Mesothelial cell of epicardium (in vitro differentiated cells): ENCODE measurements around the gene TMED6. TPM values are rescaled to one million over a fixed set of nuclear protein-coding genes. Genes with fewer than 3 reads are reported as not detected.

Source experiments
- DNase-seq, 2 experiments: peaks; one replicate each; pipeline ENCODE4 v3.0.0; 2021; ENCODE audit warnings: low spot score in 2 of 2; ENCODE audit not compliant: unreplicated experiment in 2 of 2
- H3K27ac Mint-ChIP-seq: 2 replicates; pipeline ENCODE4 v1.8.0; 2021; ENCODE audit warnings: mixed read lengths
- H3K27me3 Mint-ChIP-seq: 2 replicates; pipeline ENCODE4 v1.8.0; 2021; ENCODE audit warnings: low read depth, mixed read lengths
- H3K36me3 Mint-ChIP-seq: 2 replicates; pipeline ENCODE4 v1.8.0; 2021; ENCODE audit warnings: mixed read lengths
- H3K4me1 Mint-ChIP-seq: 2 replicates; pipeline ENCODE4 v1.8.0; 2021; ENCODE audit warnings: mixed read lengths
- H3K4me3 Mint-ChIP-seq: 2 replicates; pipeline ENCODE4 v1.8.0; 2021; ENCODE audit warnings: mild to moderate bottlenecking, moderate library complexity, mixed read lengths
- H3K9me3 Mint-ChIP-seq: 2 replicates; pipeline ENCODE4 v1.8.0; 2021; ENCODE audit warnings: mixed read lengths
- CTCF ChIP-seq: fragments of 200-600 bp; sonication (generic); IDR thresholded peaks from one replicate; pipeline ENCODE4 v1.5.0; 2021; ENCODE audit warnings: antibody characterized with exemption; ENCODE audit not compliant: unreplicated experiment
- total RNA-seq: library from RNA; stranded (reverse); gene quantifications from 3 replicates; pipeline ENCODE4 v1.2.1, GENCODE V29; 2021

TMED6 gene
- total RNA-seq, 1 donor from 2014 or later = 1.7 TPM

- no peaks in the 10 kb centered on the region for H3K36me3 Mint-ChIP-seq
- peaks cover 26% of the 10 kb centered on the region for H3K4me1 Mint-ChIP-seq
- no peak for DNase-seq
- no peaks in the 10 kb centered on the region for H3K27me3 Mint-ChIP-seq
- H3K27ac Mint-ChIP-seq = no peak overlapping the region
- no peaks in the 10 kb centered on the region for H3K9me3 Mint-ChIP-seq
- H3K4me3 Mint-ChIP-seq = no peak overlapping the region
- no peak for TF ChIP-seq CTCF
Measured at GRCh38 chr16:69393898-69394849, 42.6 kb upstream of the TMED6 start.

- Mint-ChIP-seq H3K9me3 (no peaks in the 10 kb centered on the region), H3K27ac (peak overlapping the region; percentile 89), H3K27me3 (no peaks in the 10 kb centered on the region), H3K4me1 (peaks cover 12% of the 10 kb centered on the region), H3K4me3 (peak overlapping the region; percentile 82), H3K36me3 (peaks cover 12% of the 10 kb centered on the region)
- no peak for TF ChIP-seq CTCF
- no peak for DNase-seq
Measured at GRCh38 chr16:69386596-69386995, 35.0 kb upstream of the TMED6 start.

- DNase-seq = no peak
- Mint-ChIP-seq H3K36me3 (peaks cover 12% of the 10 kb centered on the region), H3K27ac (peak overlapping the region; percentile 95), H3K4me1 (peaks cover 12% of the 10 kb centered on the region), H3K4me3 (peak overlapping the region; percentile 84), H3K27me3 (no peaks in the 10 kb centered on the region), H3K9me3 (no peaks in the 10 kb centered on the region)
- no peak for TF ChIP-seq CTCF
Measured at GRCh38 chr16:69384974-69385373, 33.4 kb upstream of the TMED6 start.

DNA sequence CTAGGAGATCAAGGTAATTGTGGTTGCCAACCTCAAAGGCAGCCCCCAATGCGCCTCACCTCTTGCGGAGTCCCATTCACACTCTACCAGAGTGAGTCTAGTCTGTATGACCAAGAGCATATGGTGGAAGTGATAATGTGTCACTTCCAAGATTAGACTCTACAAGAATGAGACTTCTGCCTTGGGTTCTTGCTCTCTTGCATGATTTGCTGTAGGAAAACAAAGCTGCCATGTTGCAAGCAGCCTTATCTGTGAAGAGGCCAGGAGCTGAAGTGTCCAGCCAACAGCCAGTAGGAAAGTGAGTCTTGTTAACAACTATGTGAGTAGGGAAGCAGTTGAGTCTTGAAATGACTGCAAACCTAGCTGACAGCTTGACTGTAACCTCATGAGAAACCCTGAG lies 30.8 kb upstream of the TMED6 start:
- Mint-ChIP-seq H3K36me3 (peaks cover 25% of the 10 kb centered on the region), H3K4me1 (peaks cover 12% of the 10 kb centered on the region), H3K27ac (peak overlapping the region; percentile 45), H3K4me3 (no peak overlapping the region), H3K9me3 (no peaks in the 10 kb centered on the region), H3K27me3 (no peaks in the 10 kb centered on the region)
- TF ChIP-seq CTCF = no peak
- no peak for DNase-seq

DNA sequence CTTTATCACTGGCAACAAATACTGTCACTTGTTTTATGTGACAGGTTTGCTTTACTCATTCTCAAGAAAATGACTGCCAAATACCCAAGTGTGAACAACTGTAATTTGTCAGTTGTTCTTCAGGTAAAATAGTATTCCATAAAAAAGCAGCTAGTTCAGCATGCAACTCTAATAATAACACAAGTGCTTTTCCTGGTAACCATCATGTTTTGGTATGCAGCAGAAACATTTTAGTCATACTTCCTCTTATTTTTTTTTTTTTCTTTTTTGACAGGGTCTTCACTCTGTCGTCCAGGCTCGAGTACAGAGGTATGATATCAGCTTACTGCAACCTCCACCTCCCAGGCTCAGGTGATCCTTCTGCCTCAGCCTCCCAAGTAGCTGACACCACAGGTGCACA lies 29.6 kb upstream of the TMED6 start:
- no peak for DNase-seq
- Mint-ChIP-seq H3K27me3 (no peaks in the 10 kb centered on the region), H3K27ac (no peak overlapping the region), H3K9me3 (no peaks in the 10 kb centered on the region), H3K4me3 (no peak overlapping the region), H3K4me1 (peaks cover 12% of the 10 kb centered on the region), H3K36me3 (peaks cover 30% of the 10 kb centered on the region)
- TF ChIP-seq CTCF = no peak
